ENCODE results near the gene NPVF. TPM values are rescaled to one million over a fixed set of nuclear protein-coding genes. Genes with fewer than 3 reads are reported as not detected.

The NPVF gene
- total RNA-seq, 2 donors from 2014 or later, result not detected

DNA sequence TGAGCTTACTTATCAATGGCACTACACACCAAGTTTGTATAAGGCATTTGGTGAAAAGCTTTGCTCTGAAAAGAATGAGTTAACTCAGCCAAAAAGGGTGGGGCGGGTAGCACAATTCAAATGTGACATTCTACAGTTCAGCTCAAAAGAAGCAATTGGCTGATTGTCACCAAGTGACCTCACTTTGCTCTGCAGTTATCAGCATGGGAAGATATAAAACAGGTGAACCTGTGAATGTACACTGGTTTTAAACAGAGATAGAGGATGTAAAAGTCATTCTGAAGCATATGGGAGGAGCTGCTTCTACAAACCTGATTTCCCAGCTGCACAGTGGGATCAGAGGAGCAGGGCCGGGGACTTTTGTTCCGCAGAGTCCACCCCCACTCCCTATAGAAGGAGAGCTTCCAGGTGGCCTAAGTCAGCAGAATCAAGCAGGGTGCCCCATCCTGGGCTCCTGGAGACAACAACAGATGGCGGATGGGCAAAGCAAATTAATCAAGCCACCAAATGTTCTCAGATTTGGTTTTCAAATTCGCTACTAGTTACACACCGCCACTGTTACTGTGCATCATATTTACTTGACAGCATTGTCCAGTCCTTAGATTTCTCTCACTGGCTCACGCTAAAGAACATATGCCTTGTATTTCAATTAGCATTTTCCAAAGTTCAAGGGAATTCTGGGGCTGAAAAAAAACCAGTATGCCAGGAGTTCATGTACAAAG, 27.5 kb upstream of the NPVF start:
- Histone ChIP-seq H3K36me3 (replicated peaks in 1 of 2; ENCODE audit: insufficient read depth in 1 of 2, low read depth in 2 of 2) (no peaks in the 10 kb centered on the region), H3K4me3 (no peak overlapping the region), H3K27me3 (no peaks in the 10 kb centered on the region), H3K27ac (no peak overlapping the region), H3K9me3 (no peaks in the 10 kb centered on the region), H3K4me1 (peaks cover 15% of the 10 kb centered on the region)
- ATAC-seq, result peak; percentile 54
- 65% methylated on average over 7 of the region's 7 CpGs for WGBS, 2 donors
- peak in 3 of 4 donors; percentile 14 to 25 (median 21) for DNase-seq
- TF ChIP-seq POLR2A (IDR thresholded peaks at IDR 0.05), result no peak
- TF ChIP-seq, protein P1, sequence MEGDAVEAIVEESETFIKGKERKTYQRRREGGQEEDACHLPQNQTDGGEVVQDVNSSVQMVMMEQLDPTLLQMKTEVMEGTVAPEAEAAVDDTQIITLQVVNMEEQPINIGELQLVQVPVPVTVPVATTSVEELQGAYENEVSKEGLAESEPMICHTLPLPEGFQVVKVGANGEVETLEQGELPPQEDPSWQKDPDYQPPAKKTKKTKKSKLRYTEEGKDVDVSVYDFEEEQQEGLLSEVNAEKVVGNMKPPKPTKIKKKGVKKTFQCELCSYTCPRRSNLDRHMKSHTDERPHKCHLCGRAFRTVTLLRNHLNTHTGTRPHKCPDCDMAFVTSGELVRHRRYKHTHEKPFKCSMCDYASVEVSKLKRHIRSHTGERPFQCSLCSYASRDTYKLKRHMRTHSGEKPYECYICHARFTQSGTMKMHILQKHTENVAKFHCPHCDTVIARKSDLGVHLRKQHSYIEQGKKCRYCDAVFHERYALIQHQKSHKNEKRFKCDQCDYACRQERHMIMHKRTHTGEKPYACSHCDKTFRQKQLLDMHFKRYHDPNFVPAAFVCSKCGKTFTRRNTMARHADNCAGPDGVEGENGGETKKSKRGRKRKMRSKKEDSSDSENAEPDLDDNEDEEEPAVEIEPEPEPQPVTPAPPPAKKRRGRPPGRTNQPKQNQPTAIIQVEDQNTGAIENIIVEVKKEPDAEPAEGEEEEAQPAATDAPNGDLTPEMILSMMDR (IDR thresholded peaks at IDR 0.05), result no peak
- intact Hi-C loops (cut with DNase I), result loop anchor here (5.0 kb wide), 1 partner anchor 307 kb away; no protein-coding TSS in a partner anchor

DNA sequence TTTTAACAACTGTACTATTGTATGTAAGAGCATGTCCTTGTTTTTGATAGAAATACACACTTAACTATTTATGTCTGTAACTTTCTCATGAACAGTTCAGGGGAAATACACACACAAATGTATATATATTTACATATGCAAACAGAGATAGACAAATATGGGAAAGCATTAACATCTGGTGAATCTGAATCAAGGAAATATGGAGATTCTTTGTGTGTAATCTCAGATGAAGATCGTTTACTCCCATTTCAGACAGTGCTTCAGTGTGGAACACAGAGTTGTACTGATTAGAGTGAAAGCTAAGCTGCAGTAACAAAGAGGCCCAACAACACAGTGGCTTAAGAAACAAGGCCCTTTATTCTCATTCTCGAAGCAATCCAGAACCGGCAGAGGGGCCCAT, 26.3 kb upstream of the NPVF start:
- WGBS, 2 donors, result 92 to 96% methylated on average over 2 to 3 of the region's 3 CpGs
- ATAC-seq (no peak), DNase-seq (no peak)
- Histone ChIP-seq H3K27me3 (no peaks in the 10 kb centered on the region), H3K4me1 (peaks cover 9% of the 10 kb centered on the region), H3K4me3 (no peak overlapping the region), H3K27ac (no peak overlapping the region), H3K36me3 (replicated peaks in 1 of 2; ENCODE audit: insufficient read depth in 1 of 2, low read depth in 2 of 2) (no peaks in the 10 kb centered on the region), H3K9me3 (no peaks in the 10 kb centered on the region)
- TF ChIP-seq, protein P1 (IDR thresholded peaks at IDR 0.05), result no peak
- TF ChIP-seq POLR2A (IDR thresholded peaks at IDR 0.05), result no peak
- intact Hi-C loops (cut with DNase I), result loop anchor here (5.0 kb wide), 1 partner anchor 308 kb away; no protein-coding TSS in a partner anchor

DNA sequence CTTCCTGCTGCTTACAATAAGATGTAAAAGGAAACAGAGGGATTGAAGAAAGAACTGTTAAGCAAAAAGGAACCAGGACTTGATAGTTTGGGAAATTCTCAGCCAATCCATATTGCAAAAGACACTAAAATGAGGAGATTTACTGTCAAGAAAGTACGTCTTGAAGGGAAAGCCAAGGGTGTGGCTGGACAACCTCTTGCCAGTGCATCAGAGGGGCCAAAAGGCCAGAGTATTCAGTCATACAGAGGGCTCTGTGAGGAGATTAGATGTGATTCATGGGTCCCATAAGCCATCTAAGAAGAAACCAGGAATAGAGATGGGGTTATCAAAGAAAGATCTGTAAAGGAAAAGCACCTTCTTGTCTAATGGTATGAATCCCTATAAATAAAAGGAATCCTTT, 25.4 kb upstream of the NPVF start:
- no peak overlapping the region for H3K4me3 ChIP-seq
- 84 to 91% methylated on average over 1 of the region's 1 CpG for WGBS, 2 donors
- intact Hi-C loops (cut with DNase I), result no loop called here
- DNase-seq, result no peak
- H3K27ac ChIP-seq, result no peak overlapping the region
- TF ChIP-seq, protein P1 (IDR thresholded peaks at IDR 0.05), result no peak
- no peak for TF ChIP-seq POLR2A (IDR thresholded peaks at IDR 0.05)
- H3K4me1 ChIP-seq, result peaks cover 8% of the 10 kb centered on the region
- H3K27me3 ChIP-seq, result no peaks in the 10 kb centered on the region
- no peaks in the 10 kb centered on the region for H3K9me3 ChIP-seq
- no peak for ATAC-seq
- H3K36me3 ChIP-seq (replicated peaks in 1 of 2; ENCODE audit: insufficient read depth in 1 of 2, low read depth in 2 of 2), result no peaks in the 10 kb centered on the region

DNA sequence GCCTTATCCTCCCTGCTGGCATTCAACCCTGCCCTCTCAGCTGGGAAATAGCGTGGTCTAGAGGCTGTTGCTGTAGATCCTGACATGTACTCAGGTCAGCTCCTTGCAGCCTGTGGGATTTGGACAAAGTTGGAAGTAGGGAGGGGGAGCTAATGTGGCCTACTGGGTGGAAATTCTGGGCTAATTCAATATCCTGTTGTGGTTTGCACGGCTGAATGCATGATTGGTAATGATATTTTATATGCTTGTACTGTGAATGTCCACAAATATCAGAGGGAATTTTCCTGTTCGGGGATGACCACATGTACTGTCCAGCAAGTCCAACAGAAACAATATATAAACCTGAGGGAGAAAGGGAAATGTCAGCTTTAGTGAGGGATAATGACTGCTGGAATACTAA, 22.1 kb upstream of the NPVF start:
- ATAC-seq, result no peak
- Histone ChIP-seq H3K4me3 (no peak overlapping the region), H3K27ac (no peak overlapping the region), H3K36me3 (replicated peaks in 1 of 2; ENCODE audit: insufficient read depth in 1 of 2, low read depth in 2 of 2) (no peaks in the 10 kb centered on the region), H3K4me1 (no peaks in the 10 kb centered on the region), H3K9me3 (no peaks in the 10 kb centered on the region), H3K27me3 (no peaks in the 10 kb centered on the region)
- intact Hi-C loops (cut with DNase I), result no loop called here
- WGBS, 2 donors, result 71 to 85% methylated on average over 3 of the region's 3 CpGs
- TF ChIP-seq POLR2A (IDR thresholded peaks at IDR 0.05), result no peak
- TF ChIP-seq, protein P1 (IDR thresholded peaks at IDR 0.05), result no peak
- DNase-seq, result no peak

DNA sequence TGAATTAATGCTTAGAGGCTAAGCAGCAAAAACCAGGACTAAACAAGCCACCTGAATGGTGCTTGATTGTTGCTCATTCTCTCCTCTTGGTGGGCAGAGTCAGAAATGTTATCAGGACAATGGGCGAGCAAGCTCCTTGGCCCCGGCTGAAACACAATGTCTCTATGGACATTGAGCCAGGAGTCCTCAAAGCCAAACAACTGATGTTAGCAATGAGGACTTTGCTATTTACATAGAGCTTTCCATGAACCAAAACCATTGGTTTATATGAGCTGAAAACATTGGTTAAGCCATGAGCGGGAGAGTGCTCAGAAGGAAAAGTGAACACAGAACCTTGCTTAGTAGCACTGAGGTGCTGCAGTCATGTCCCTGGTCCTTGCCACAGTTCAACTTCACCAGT, 21.5 kb upstream of the NPVF start:
- H3K4me3 ChIP-seq, result no peak overlapping the region
- no peaks in the 10 kb centered on the region for H3K4me1 ChIP-seq
- DNase-seq, result no peak
- no peaks in the 10 kb centered on the region for H3K36me3 ChIP-seq (replicated peaks in 1 of 2; ENCODE audit: insufficient read depth in 1 of 2, low read depth in 2 of 2)
- ATAC-seq, result no peak
- no peaks in the 10 kb centered on the region for H3K9me3 ChIP-seq
- no peaks in the 10 kb centered on the region for H3K27me3 ChIP-seq
- intact Hi-C loops (cut with DNase I), result no loop called here
- TF ChIP-seq POLR2A (IDR thresholded peaks at IDR 0.05), result no peak
- TF ChIP-seq, protein P1 (IDR thresholded peaks at IDR 0.05), result no peak
- H3K27ac ChIP-seq, result no peak overlapping the region
- whole genome bisulfite sequencing, 2 donors, result 83 to 94% methylated on average over 3 of the region's 3 CpGs
